OCI-LY7 (cell line): ENCODE data around the gene EXTL1. TPM values are rescaled to one million over a fixed set of nuclear protein-coding genes. Genes with fewer than 3 reads are reported as not detected.

Experiments
- BruUV-seq: library from RNA; stranded (reverse); fragments of 400-500 nt; replicated peaks from 2 replicates; lab custom pipeline; 2021; lab: Mats Ljungman, UMichigan
- CTCF ChIA-PET: fragments of 300-600 bp; sonication (Branson Sonifier 250); formaldehyde crosslinking; loops from one replicate; lab custom pipeline; 2022; ENCODE audit warnings: antibody characterized with exemption; ENCODE audit not compliant: unreplicated experiment; lab: Charles Lee
- POLR2A ChIA-PET: fragments of 300-600 bp; sonication (Branson Sonifier 250); formaldehyde crosslinking; loops from one replicate; lab custom pipeline; 2022; ENCODE audit warnings: antibody characterized with exemption; lab: Charles Lee
- DNase-seq: peaks from one replicate; pipeline ENCODE4 v3.0.0-alpha.2; 2015; ENCODE audit warnings: low spot score
- H2AFZ ChIP-seq: fragments of 200-600 bp; sonication (generic), shearing (Covaris generic); 2 replicates; pipeline ENCODE4 v1.6.1; 2014; ENCODE audit warnings: mild to moderate bottlenecking, antibody characterized with exemption, low read length, moderate library complexity
- H3K27ac ChIP-seq: fragments of 200-600 bp; sonication (generic); 2 replicates; pipeline ENCODE4 v1.5.1; 2014; ENCODE audit warnings: mixed run types, low read depth, mild to moderate bottlenecking, moderate library complexity, low read length, inconsistent platforms; ENCODE audit not compliant: poor library complexity, severe bottlenecking
- H3K36me3 ChIP-seq: fragments of 200-600 bp; sonication (generic); 2 replicates; pipeline ENCODE4 v1.6.1; 2014; ENCODE audit warnings: mild to moderate bottlenecking, antibody characterized with exemption, low read length, moderate library complexity, mixed read lengths; ENCODE audit not compliant: insufficient read depth
- H3K4me1 ChIP-seq: fragments of 200-600 bp; sonication (generic); 2 replicates; pipeline ENCODE4 v1.5.1; 2014; ENCODE audit warnings: mild to moderate bottlenecking, low read length; ENCODE audit not compliant: insufficient read depth, poor library complexity, severe bottlenecking
- H3K4me2 ChIP-seq: fragments of 200-600 bp; sonication (generic); 2 replicates; pipeline ENCODE4 v1.6.1; 2014; ENCODE audit warnings: mild to moderate bottlenecking, low read length
- H3K4me3 ChIP-seq: fragments of 200-600 bp; sonication (generic); 2 replicates; pipeline ENCODE4 v1.5.1; 2014; ENCODE audit warnings: mild to moderate bottlenecking, low read depth, low read length; ENCODE audit not compliant: poor library complexity, severe bottlenecking
- H3K79me2 ChIP-seq: fragments of 200-600 bp; sonication (generic); 2 replicates; pipeline ENCODE4 v1.6.1; 2016; ENCODE audit warnings: low read depth, mild to moderate bottlenecking, low read length, moderate library complexity, mixed read lengths; ENCODE audit not compliant: insufficient read depth
- H3K9me2 ChIP-seq: fragments of 200-600 bp; sonication (generic); 2 replicates; pipeline ENCODE4 v1.6.1; 2016; ENCODE audit warnings: mild to moderate bottlenecking, low read length, mixed read lengths; ENCODE audit not compliant: insufficient read depth
- H3K9me3 ChIP-seq: fragments of 200-600 bp; sonication (generic); 2 replicates; pipeline ENCODE4 v1.6.1; 2014; ENCODE audit warnings: mild to moderate bottlenecking, mixed run types, low read length, mixed read lengths
- H4K20me1 ChIP-seq: fragments of 200-600 bp; sonication (generic); 2 replicates; pipeline ENCODE4 v1.6.1; 2014; ENCODE audit warnings: mild to moderate bottlenecking, antibody characterized with exemption, low read length, moderate library complexity, mixed read lengths; ENCODE audit not compliant: insufficient read depth
- CTCF ChIP-seq: fragments of 200-600 bp; sonication (generic); conservative IDR thresholded peaks from 2 replicates; pipeline ENCODE4 v1.5.1; 2014; ENCODE audit warnings: mild to moderate bottlenecking, antibody characterized with exemption, low read length, moderate library complexity, mixed read lengths
- EZH2phosphoT487 ChIP-seq: fragments of 200-600 bp; sonication (generic); IDR thresholded peaks from 2 replicates; pipeline ENCODE4 v1.6.1; 2018; ENCODE audit warnings: low read depth, borderline replicate concordance, mild to moderate bottlenecking, mixed run types, antibody characterized with exemption, low read length, moderate library complexity, mixed read lengths
- intact Hi-C: fragments of 100-400 bp; cut with micrococcal nuclease; formaldehyde crosslinking; loops from one replicate; pipeline ENCODE4 v1.10.0; 2022; ENCODE audit not compliant: unreplicated experiment
- total RNA-seq, 2 experiments: library from RNA; depleted of rRNA in 1 of 2; stranded (reverse); fragments of >200 nt in 1 of 2; shearing (Covaris generic) in 1 of 2; gene quantifications; 2 replicates each; pipeline ENCODE4 v1.2.3, GENCODE V29; 2014 to 2022

Gene EXTL1
- total RNA-seq, 2 experiments from 2014 or later: 0.67 TPM; not detected in 1

- Histone ChIP-seq H2AFZ (peak overlapping the region; percentile 88), H3K9me3 (no peaks in the 10 kb centered on the region), H3K4me3 (peak overlapping the region; percentile 75), H4K20me1 (no peaks in the 10 kb centered on the region), H3K4me2 (peak overlapping the region; percentile 85), H3K27ac (no peak overlapping the region), H3K4me1 (peaks cover 7% of the 10 kb centered on the region), H3K9me2 (no peaks in the 10 kb centered on the region), H3K36me3 (no peaks in the 10 kb centered on the region), H3K79me2 (no peaks in the 10 kb centered on the region)
- no TSS peak for BruUV-seq
- TF ChIP-seq EZH2phosphoT487: no peak
- 0 out of 2 replicates have a peak, but pooled peaks have one; percentile 27 for TF ChIP-seq CTCF
- DNase-seq: peak; percentile 97
- intact Hi-C loops: no loop called here
- ChIA-PET CTCF (interaction anchor here (0.6 kb wide), 1 partner anchor 1043 kb away, joined by 5 read pairs; no protein-coding TSS in a partner anchor), POLR2A (no interaction called here)
Observed at GRCh38 chr1:26035203-26035958, 13.8 kb downstream of the EXTL1 start.

GRCh38 chr1:26035959-26036755 is 14.6 kb downstream of the EXTL1 start:
- Histone ChIP-seq H3K9me2 (no peaks in the 10 kb centered on the region), H3K27ac (no peak overlapping the region), H3K36me3 (no peaks in the 10 kb centered on the region), H3K9me3 (no peaks in the 10 kb centered on the region), H3K4me1 (peaks cover 7% of the 10 kb centered on the region), H2AFZ (peak overlapping the region; percentile 88), H3K79me2 (no peaks in the 10 kb centered on the region), H3K4me2 (peak overlapping the region; percentile 85), H4K20me1 (no peaks in the 10 kb centered on the region), H3K4me3 (peak overlapping the region; percentile 75)
- peak; percentile 93 for TF ChIP-seq CTCF
- TF ChIP-seq EZH2phosphoT487: no peak
- DNase-seq: peak; percentile 71
- POLR2A ChIA-PET: interaction anchor here (0.6 kb wide), 1 partner anchor 136 kb away, joined by 3 read pairs; no protein-coding TSS in a partner anchor
- no TSS peak for BruUV-seq
- CTCF ChIA-PET: interaction anchor here (0.5 kb wide), 1 partner anchor 16 kb away, joined by 4 read pairs; no protein-coding TSS in a partner anchor
- intact Hi-C loops: loop anchor here (1.0 to 2.0 kb wide), 2 partner anchors 69 to 109 kb away; no protein-coding TSS in a partner anchor
